IMR-90 (cell line): ENCODE measurements around the gene CPOX. TPM values are rescaled to one million over a fixed set of nuclear protein-coding genes. Genes with fewer than 3 reads are reported as not detected.

Source experiments
- ATAC-seq: fragments of 200-7000 bp; cut with Tn5 transposase; 2 replicates; pipeline ENCODE4 v1.9.1; 2020; ENCODE audit warnings: low read depth, mild to moderate bottlenecking, moderate library complexity
- BruUV-seq: library from RNA; stranded (reverse); fragments of 400-500 nt; replicated peaks from 2 replicates; lab custom pipeline; 2021; lab: Mats Ljungman, UMichigan
- CTCF ChIA-PET: fragments of 300-600 bp; formaldehyde crosslinking; extraction: SDS; loops from one replicate; lab custom pipeline; 2021; ENCODE audit warnings: antibody characterized with exemption; lab: Yijun Ruan, JAX
- POLR2A ChIA-PET: fragments of 300-600 bp; sonication (Branson Sonifier 250); formaldehyde crosslinking; loops from one replicate; lab custom pipeline; 2022; ENCODE audit warnings: antibody characterized with exemption; ENCODE audit not compliant: unreplicated experiment; lab: Charles Lee
- DNase-seq: peaks from one replicate; pipeline ENCODE4 v3.0.0; 2013
- H2AFZ ChIP-seq: replicated peaks from 2 replicates; pipeline ENCODE3; 2013; ENCODE audit warnings: low read length, mild to moderate bottlenecking; ENCODE audit not compliant: poor library complexity
- H2AK5ac ChIP-seq: 2 replicates; pipeline ENCODE4 v1.6.1; 2013; ENCODE audit warnings: low read depth, low read length, inconsistent platforms
- H2AK9ac ChIP-seq: replicated peaks from 2 replicates; pipeline ENCODE3; 2013; ENCODE audit warnings: mild to moderate bottlenecking, low read depth, low read length, moderate library complexity; ENCODE audit not compliant: poor library complexity
- H2BK120ac ChIP-seq: 2 replicates; pipeline ENCODE4 v1.6.1; 2013; ENCODE audit warnings: low read depth, low read length, inconsistent platforms
- H2BK15ac ChIP-seq: 3 replicates; pipeline ENCODE4 v1.6.1; 2013; ENCODE audit warnings: low read depth, low read length, inconsistent platforms
- H2BK20ac ChIP-seq: 2 replicates; pipeline ENCODE4 v1.6.1; 2013; ENCODE audit warnings: low read depth, mild to moderate bottlenecking, inconsistent platforms, low read length, moderate library complexity
- H2BK5ac ChIP-seq: 2 replicates; pipeline ENCODE4 v1.6.1; 2013; ENCODE audit warnings: mild to moderate bottlenecking, low read depth, low read length, inconsistent platforms; ENCODE audit not compliant: poor library complexity, severe bottlenecking
- H3K14ac ChIP-seq: replicated peaks from 2 replicates; pipeline ENCODE4 v1.6.1; 2013; ENCODE audit warnings: low read depth, low read length, inconsistent platforms
- H3K18ac ChIP-seq: 2 replicates; pipeline ENCODE4 v1.6.1; 2013; ENCODE audit warnings: low read depth, low read length, control low read depth
- H3K23ac ChIP-seq: 2 replicates; pipeline ENCODE4 v1.6.1; 2013; ENCODE audit warnings: low read depth, low read length, inconsistent platforms
- H3K27ac ChIP-seq: 2 replicates; pipeline ENCODE4 v1.5.1; 2013; ENCODE audit warnings: mild to moderate bottlenecking, control low read depth, low read length; ENCODE audit not compliant: insufficient read depth
- H3K27me3 ChIP-seq: 2 replicates; pipeline ENCODE4 v1.6.1; 2013; ENCODE audit warnings: low read length; ENCODE audit not compliant: control insufficient read depth, insufficient read depth
- H3K36me3 ChIP-seq: 2 replicates; pipeline ENCODE4 v1.6.1; 2013; ENCODE audit warnings: low read length, mixed read lengths; ENCODE audit not compliant: control insufficient read depth, insufficient read depth
- H3K4ac ChIP-seq: 2 replicates; pipeline ENCODE4 v1.6.1; 2013; ENCODE audit warnings: low read depth, low read length, inconsistent platforms
- H3K4me1 ChIP-seq: 2 replicates; pipeline ENCODE4 v1.6.1; 2013; ENCODE audit warnings: low read length, mixed read lengths; ENCODE audit not compliant: control insufficient read depth, insufficient read depth
- H3K4me2 ChIP-seq: 2 replicates; pipeline ENCODE4 v1.6.1; 2013; ENCODE audit warnings: low read depth, mild to moderate bottlenecking, control low read depth, low read length, moderate library complexity
- H3K4me3 ChIP-seq: 2 replicates; pipeline ENCODE4 v1.5.1; 2013; ENCODE audit warnings: low read depth, mild to moderate bottlenecking, control low read depth, low read length, moderate library complexity; ENCODE audit not compliant: insufficient read depth
- H3K56ac ChIP-seq: 2 replicates; pipeline ENCODE4 v1.6.1; 2013; ENCODE audit warnings: low read length, inconsistent platforms; ENCODE audit not compliant: insufficient read depth; ENCODE audit errors: extremely low read depth
- H3K79me1 ChIP-seq, 2 experiments: 2 replicates each; pipeline ENCODE4 v1.6.1; 2013; ENCODE audit warnings: low read length in 2 of 2, inconsistent platforms in 1 of 2, low read depth in 1 of 2
- H3K9ac ChIP-seq: 2 replicates; pipeline ENCODE4 v1.6.1; 2013; ENCODE audit warnings: low read depth, low read length, control low read depth
- H3K9me1 ChIP-seq: 2 replicates; pipeline ENCODE4 v1.6.1; 2013; ENCODE audit warnings: low read length, inconsistent platforms; ENCODE audit not compliant: insufficient read depth
- H3K9me3 ChIP-seq: 2 replicates; pipeline ENCODE4 v1.6.1; 2013; ENCODE audit warnings: low read length; ENCODE audit not compliant: control insufficient read depth, insufficient read depth
- H4K20me1 ChIP-seq: 2 replicates; pipeline ENCODE4 v1.6.1; 2013; ENCODE audit warnings: low read length, inconsistent platforms; ENCODE audit not compliant: insufficient read depth
- H4K5ac ChIP-seq: 2 replicates; pipeline ENCODE4 v1.6.1; 2013; ENCODE audit warnings: mild to moderate bottlenecking, low read depth, low read length, control low read depth
- H4K8ac ChIP-seq, 2 experiments: 2 replicates each; pipeline ENCODE4 v1.6.1; 2013; ENCODE audit warnings: low read depth in 2 of 2, low read length in 2 of 2, control low read depth in 1 of 2, inconsistent platforms in 1 of 2
- H4K91ac ChIP-seq: 2 replicates; pipeline ENCODE4 v1.6.1; 2013; ENCODE audit warnings: low read depth, low read length, inconsistent platforms; ENCODE audit not compliant: insufficient read depth
- NFE2L2 ChIP-seq: fragments of 150-350 bp; IDR thresholded peaks from 2 replicates; pipeline ENCODE4 v1.6.1; 2016; ENCODE audit warnings: low read depth, mild to moderate bottlenecking, low read length
- POLR2A ChIP-seq: IDR thresholded peaks from 2 replicates; pipeline ENCODE4 v1.6.1; 2012; ENCODE audit warnings: mild to moderate bottlenecking, low read depth, low read length
- RCOR1 ChIP-seq: IDR thresholded peaks from 2 replicates; pipeline ENCODE4 v1.6.1; 2012; ENCODE audit warnings: mild to moderate bottlenecking, low read length, improper control_type of control experiment; ENCODE audit not compliant: insufficient replicate concordance
- WGBS, 2 experiments: methylation state at CpG; one replicate each; pipeline versions ENCODE4 v1.1.5 to v1.1.7; 2013; ENCODE audit warnings: missing lambda C conversion rate in 2 of 2; ENCODE audit not compliant: insufficient read length in 1 of 2; ENCODE audit errors: extremely low coverage in 2 of 2; 5-methylcytosine and 5-hydroxymethylcytosine counted together
- dilution Hi-C: fragments of 300-500 bp; cut with HindIII; formaldehyde crosslinking; loops from one replicate; pipeline ENCODE4 v1.14.3; 2018; ENCODE audit warnings: low sequenced_read_pairs; ENCODE audit not compliant: unreplicated experiment
- in situ Hi-C: fragments of 300-500 bp; cut with MboI; formaldehyde crosslinking; loops from 3 replicates; pipeline ENCODE4 v1.14.3; 2019; ENCODE audit warnings: low sequenced_read_pairs, inconsistent platforms, mixed read lengths
- intact Hi-C: fragments of 100-400 bp; cut with micrococcal nuclease; formaldehyde crosslinking; loops from 2 replicates; pipeline ENCODE4 v1.10.0; 2022
- polyA plus RNA-seq, 3 experiments: library from polyadenylated mRNA; depleted of rRNA; stranded (reverse); fragments of >200 nt; gene quantifications; 2 replicates each; pipeline ENCODE4 v1.2.3, GENCODE V29; 2012; ENCODE audit warnings: low replicate concordance in 1 of 3
- total RNA-seq: library from RNA; depleted of rRNA; stranded (reverse); fragments of >200 nt; gene quantifications from 2 replicates; pipeline ENCODE4 v1.2.3, GENCODE V29; 2012

The CPOX gene
- total and polyA plus RNA-seq, 2 of the 4 experiments (the other 2 are of a cell fraction) = 14.5 to 19.4 TPM

GRCh38 chr3:98600412-98601095 is 7.1 kb upstream of the CPOX start:
- intact Hi-C loops = loop anchor here (5.0 to 10.0 kb wide), 2 partner anchors 192 to 304 kb away; partner anchors contain the start of gene DCBLD2
- no peak overlapping the region for H2AK9ac ChIP-seq
- H4K91ac ChIP-seq = no peak overlapping the region
- H3K9me3 ChIP-seq = no peaks in the 10 kb centered on the region
- no peak overlapping the region for H2AFZ ChIP-seq
- H3K36me3 ChIP-seq = no peaks in the 10 kb centered on the region
- ATAC-seq (no peak), DNase-seq (no peak)
- H2AK5ac ChIP-seq = no peak overlapping the region
- no peak overlapping the region for H3K56ac ChIP-seq
- no peak overlapping the region for H3K18ac ChIP-seq
- H4K5ac ChIP-seq = no peak overlapping the region
- H3K4ac ChIP-seq = no peak overlapping the region
- H3K9ac ChIP-seq = no peak overlapping the region
- no peaks in the 10 kb centered on the region for H3K79me1 ChIP-seq
- no peak overlapping the region for H3K4me3 ChIP-seq
- no peak overlapping the region for H2BK15ac ChIP-seq
- H3K14ac ChIP-seq = no peak overlapping the region
- no peak overlapping the region for H2BK5ac ChIP-seq
- H3K23ac ChIP-seq = no peak overlapping the region
- H3K27ac ChIP-seq = no peak overlapping the region
- no peaks in the 10 kb centered on the region for H3K27me3 ChIP-seq
- no peak overlapping the region for H3K4me2 ChIP-seq
- CTCF ChIA-PET = interaction anchor here (2.9 kb wide), 1 partner anchor 214 kb away, joined by 23 read pairs; no protein-coding TSS in a partner anchor
- in situ Hi-C loops = loop anchor here (5.0 to 25.0 kb wide), 4 partner anchors 184 to 1162 kb away; no protein-coding TSS in a partner anchor
- POLR2A ChIA-PET = no interaction called here
- H2BK20ac ChIP-seq = no peak overlapping the region
- no peaks in the 10 kb centered on the region for H3K9me1 ChIP-seq
- no TSS peak for BruUV-seq
- TF ChIP-seq POLR2A (no peak), NFE2L2 (no peak), RCOR1 (no peak)
- dilution Hi-C loops = no loop called here
- H4K8ac ChIP-seq = no peak overlapping the region
- no peak overlapping the region for H2BK120ac ChIP-seq
- H3K4me1 ChIP-seq = peaks cover 2% of the 10 kb centered on the region; the same call in 1 of the 2 replicates
- WGBS, 2 experiments = no CpG with 5 or more reads among the region's 4 CpGs
- no peaks in the 10 kb centered on the region for H4K20me1 ChIP-seq
